HCT116 (cell line): ENCODE data around the gene SOCS3. TPM values are rescaled to one million over a fixed set of nuclear protein-coding genes. Genes with fewer than 3 reads are reported as not detected.
A peak's percentile ranks its signal among the peaks of the same experiment; 100 is the strongest.

Experiments
- ATAC-seq: fragments of 200-7000 bp; cut with Tn5 transposase; 2 replicates; pipeline ENCODE4 v1.9.1; 2020; ENCODE audit warnings: mild to moderate bottlenecking, moderate library complexity
- BruUV-seq: library from RNA; stranded (reverse); fragments of 400-500 nt; replicated peaks from 2 replicates; lab custom pipeline; 2021; lab: Mats Ljungman, UMichigan
- CTCF ChIA-PET: fragments of 300-600 bp; sonication (Branson Sonifier 250); formaldehyde crosslinking; loops from one replicate; lab custom pipeline; 2021; ENCODE audit warnings: antibody characterized with exemption; lab: Charles Lee
- POLR2A ChIA-PET: fragments of 300-600, 350-600 bp; sonication (Branson Sonifier 250); formaldehyde crosslinking; loops from one replicate; lab custom pipeline; 2021; ENCODE audit warnings: antibody characterized with exemption; lab: Charles Lee
- RAD21 ChIA-PET, 2 experiments: fragments of 300-600 bp; sonication (Branson Sonifier 250); formaldehyde crosslinking; loops; one replicate each; lab custom pipeline; 2023; ENCODE audit warnings: low total read pairs in 2 of 2; ENCODE audit not compliant: uncharacterized antibody in 2 of 2, unreplicated experiment in 2 of 2, low non-redundant PET in 1 of 2; lab: Charles Lee
- DNase-seq: peaks from one replicate; pipeline ENCODE4 v3.0.0-alpha.2; 2010; ENCODE audit warnings: low read depth, low spot score
- H2AFZ ChIP-seq: fragments of 200-600 bp; shearing (Covaris generic), sonication (generic); 2 replicates; pipeline ENCODE4 v1.6.1; 2017; ENCODE audit warnings: low read depth, mixed run types, mixed read lengths, antibody characterized with exemption, low read length; ENCODE audit not compliant: poor library complexity, severe bottlenecking
- H3K27ac ChIP-seq: 2 replicates; pipeline ENCODE4 v1.5.1; 2012; ENCODE audit warnings: low read depth, low read length
- H3K27me3 ChIP-seq: fragments of 200-600 bp; sonication (generic); 2 replicates; pipeline ENCODE4 v1.6.1; 2016; ENCODE audit warnings: mixed run types, low read length, mixed read lengths; ENCODE audit not compliant: insufficient read depth
- H3K36me3 ChIP-seq, 2 experiments: fragments of 200-500 bp in 1 of 2; fragments of 200-600 bp in 1 of 2; sonication (Bioruptor generic) in 1 of 2; sonication (generic) in 1 of 2; 2 replicates each; pipeline versions ENCODE4 v1.5.1 to v1.6.1; 2014 to 2016; ENCODE audit warnings: low read length in 2 of 2, inconsistent platforms in 1 of 2, mixed read lengths in 1 of 2, mixed run types in 1 of 2; ENCODE audit not compliant: insufficient read depth in 2 of 2, control insufficient read depth in 1 of 2
- H3K4me1 ChIP-seq, 2 experiments: fragments of 200-600 bp in 1 of 2; sonication (generic) in 1 of 2; 2 replicates each; pipeline versions ENCODE4 v1.5.1 to v1.6.1; 2012 to 2017; ENCODE audit warnings: low read length in 2 of 2, inconsistent platforms in 1 of 2, mild to moderate bottlenecking in 1 of 2, mixed read lengths in 1 of 2, mixed run types in 1 of 2, moderate library complexity in 1 of 2; ENCODE audit not compliant: insufficient read depth in 2 of 2, control insufficient read depth in 1 of 2
- H3K4me2 ChIP-seq: fragments of 200-600 bp; sonication (generic); 2 replicates; pipeline ENCODE4 v1.6.1; 2017; ENCODE audit warnings: mixed run types, low read length, mixed read lengths
- H3K4me3 ChIP-seq, 2 experiments: fragments of 200-600 bp in 1 of 2; sonication (generic) in 1 of 2; replicated peaks in 1 of 2; 2 replicates each; pipeline ENCODE4 v1.5.1; 2011 to 2016; ENCODE audit warnings: low read length in 2 of 2, control low read depth in 1 of 2, low read depth in 1 of 2, mild to moderate bottlenecking in 1 of 2, mixed read lengths in 1 of 2, mixed run types in 1 of 2
- H3K79me2 ChIP-seq: fragments of 200-600 bp; sonication (generic); 2 replicates; pipeline ENCODE4 v1.6.1; 2017; ENCODE audit warnings: mild to moderate bottlenecking, mixed run types, low read length, moderate library complexity, mixed read lengths; ENCODE audit not compliant: insufficient read depth
- H3K9ac ChIP-seq: fragments of 200-600 bp; sonication (generic); 2 replicates; pipeline ENCODE4 v1.6.1; 2016; ENCODE audit warnings: low read length, mixed read lengths
- H3K9me2 ChIP-seq: fragments of 200-600 bp; sonication (generic), shearing (Covaris generic); 2 replicates; pipeline ENCODE4 v1.6.1; 2017; ENCODE audit warnings: mixed run types, mild to moderate bottlenecking, moderate library complexity; ENCODE audit not compliant: insufficient read depth
- H3K9me3 ChIP-seq, 2 experiments: fragments of 200-500 bp in 1 of 2; fragments of 200-600 bp in 1 of 2; sonication (Bioruptor generic) in 1 of 2; sonication (generic) in 1 of 2; 2 replicates each; pipeline ENCODE4 v1.6.1; 2014 to 2017; ENCODE audit warnings: low read length in 2 of 2, mixed read lengths in 2 of 2, inconsistent platforms in 1 of 2, low read depth in 1 of 2, mild to moderate bottlenecking in 1 of 2, mixed run types in 1 of 2, moderate library complexity in 1 of 2; ENCODE audit not compliant: control insufficient read depth in 1 of 2, insufficient read depth in 1 of 2
- H4K20me1 ChIP-seq: fragments of 200-600 bp; sonication (generic), shearing (Covaris generic); 2 replicates; pipeline ENCODE4 v1.6.1; 2017; ENCODE audit warnings: mixed run types, mild to moderate bottlenecking, moderate library complexity; ENCODE audit not compliant: insufficient read depth
- CBX3 ChIP-seq: IDR thresholded peaks from 2 replicates; pipeline ENCODE4 v1.6.1; 2012; ENCODE audit warnings: low read depth
- EGR1 ChIP-seq: IDR thresholded peaks from 2 replicates; pipeline ENCODE4 v1.6.1; 2012; ENCODE audit warnings: low read depth
- ELF1 ChIP-seq: IDR thresholded peaks from 2 replicates; pipeline ENCODE4 v1.6.1; 2012; ENCODE audit warnings: low read depth, borderline replicate concordance
- EZH2phosphoT487 ChIP-seq: fragments of 200-600 bp; IDR thresholded peaks from 2 replicates; pipeline ENCODE4 v1.6.1; 2018; ENCODE audit warnings: antibody characterized with exemption, borderline replicate concordance
- FOSL1 ChIP-seq: IDR thresholded peaks from 2 replicates; pipeline ENCODE4 v1.6.1; 2012; ENCODE audit warnings: low read depth
- JUND ChIP-seq: IDR thresholded peaks from 2 replicates; pipeline ENCODE4 v1.6.1; 2012
- POLR2A ChIP-seq: IDR thresholded peaks from 2 replicates; pipeline ENCODE4 v1.7.0; 2011; ENCODE audit warnings: borderline replicate concordance; ENCODE audit not compliant: insufficient read depth, insufficient read length; ENCODE audit errors: extremely low read depth
- POLR2AphosphoS5 ChIP-seq: IDR thresholded peaks from 2 replicates; pipeline ENCODE4 v1.6.1; 2011; ENCODE audit warnings: mild to moderate bottlenecking, low read depth, low read length, moderate library complexity
- REST ChIP-seq: IDR thresholded peaks from 2 replicates; pipeline ENCODE4 v1.6.1; 2012; ENCODE audit warnings: low read depth
- SIN3A ChIP-seq: IDR thresholded peaks from 2 replicates; pipeline ENCODE4 v1.6.1; 2012; ENCODE audit warnings: low read depth
- SP1 ChIP-seq: IDR thresholded peaks from 2 replicates; pipeline ENCODE4 v1.6.1; 2012; ENCODE audit warnings: low read depth
- TCF7L2 ChIP-seq: IDR thresholded peaks from 2 replicates; pipeline ENCODE4 v1.7.0; 2011; ENCODE audit warnings: borderline replicate concordance, inconsistent platforms; ENCODE audit not compliant: insufficient read depth, insufficient read length; ENCODE audit errors: extremely low read depth
- ZBTB33 ChIP-seq: IDR thresholded peaks from 2 replicates; pipeline ENCODE4 v1.6.1; 2011; ENCODE audit warnings: mild to moderate bottlenecking, low read length, moderate library complexity; ENCODE audit not compliant: insufficient replicate concordance; ENCODE audit errors: extremely low read depth
- ZFX ChIP-seq: fragments of 450-650 bp; IDR thresholded peaks from 2 replicates; pipeline ENCODE4 v1.6.1; 2017
- intact Hi-C: fragments of 100-400 bp; cut with micrococcal nuclease; formaldehyde crosslinking; loops from 2 replicates; pipeline ENCODE4 v1.10.0; 2022
- total RNA-seq: library from RNA; stranded (reverse); gene quantifications from one replicate; pipeline ENCODE4 v1.2.1, GENCODE V29; 2021; ENCODE audit not compliant: unreplicated experiment
- TF ChIP-seq, protein P1 (sequence below): IDR thresholded peaks from 2 replicates; pipeline ENCODE4 v1.6.1; 2012
- TF ChIP-seq, protein P2 (sequence below), 3 experiments: fragments of 200-600 bp in 1 of 3; sonication (generic) in 1 of 3; IDR thresholded peaks in 2 of 3; conservative IDR thresholded peaks in 1 of 3; 2 replicates each; pipeline ENCODE4 v1.5.1; 2012 to 2017; ENCODE audit warnings: low read depth in 2 of 3, low read length in 2 of 3, antibody characterized with exemption in 1 of 3, borderline replicate concordance in 1 of 3, control low read depth in 1 of 3, mild to moderate bottlenecking in 1 of 3, mixed read lengths in 1 of 3, mixed run types in 1 of 3, moderate library complexity in 1 of 3; ENCODE audit not compliant: insufficient read depth in 1 of 3

Gene SOCS3
- total RNA-seq, 1 experiment from 2014 or later: 26.7 TPM

- no peak overlapping the region for H3K4me3 ChIP-seq
- RAD21 ChIA-PET: no interaction called here
- peak overlapping the region; percentile 85 for H3K27ac ChIP-seq
- intact Hi-C loops: no loop called here
- CTCF ChIA-PET: interaction anchor here (1.6 to 1.7 kb wide), 2 partner anchors 16 to 91 kb away, joined by 3 to 7 read pairs; no protein-coding TSS in a partner anchor
- H3K9ac ChIP-seq: peak overlapping the region; percentile 38
- no peaks in the 10 kb centered on the region for H3K9me2 ChIP-seq
- H2AFZ ChIP-seq: no peak overlapping the region
- POLR2A ChIA-PET: interaction anchor here (0.7 to 2.2 kb wide), 2 partner anchors 9 to 16 kb away, joined by 4 to 8 read pairs; no protein-coding TSS in a partner anchor
- DNase-seq (peak; percentile 67), ATAC-seq (peak; percentile 68)
- H3K4me1 ChIP-seq: peaks cover 62 to 86% of the 10 kb centered on the region in 2 experiments
- peak; percentile 93 for TF ChIP-seq CBX3
- TF ChIP-seq FOSL1: peak; percentile 68
- no peak for TF ChIP-seq EZH2phosphoT487
- TF ChIP-seq, protein P1, sequence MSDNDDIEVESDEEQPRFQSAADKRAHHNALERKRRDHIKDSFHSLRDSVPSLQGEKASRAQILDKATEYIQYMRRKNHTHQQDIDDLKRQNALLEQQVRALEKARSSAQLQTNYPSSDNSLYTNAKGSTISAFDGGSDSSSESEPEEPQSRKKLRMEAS: peak; percentile 97
- 0 out of 2 replicates have a peak, but pooled peaks have one; percentile 20 for TF ChIP-seq ZFX
- no peak for TF ChIP-seq ZBTB33
- 0 out of 2 replicates have a peak, but pooled peaks have one; percentile 31 for TF ChIP-seq POLR2AphosphoS5
- TF ChIP-seq, protein P2, sequence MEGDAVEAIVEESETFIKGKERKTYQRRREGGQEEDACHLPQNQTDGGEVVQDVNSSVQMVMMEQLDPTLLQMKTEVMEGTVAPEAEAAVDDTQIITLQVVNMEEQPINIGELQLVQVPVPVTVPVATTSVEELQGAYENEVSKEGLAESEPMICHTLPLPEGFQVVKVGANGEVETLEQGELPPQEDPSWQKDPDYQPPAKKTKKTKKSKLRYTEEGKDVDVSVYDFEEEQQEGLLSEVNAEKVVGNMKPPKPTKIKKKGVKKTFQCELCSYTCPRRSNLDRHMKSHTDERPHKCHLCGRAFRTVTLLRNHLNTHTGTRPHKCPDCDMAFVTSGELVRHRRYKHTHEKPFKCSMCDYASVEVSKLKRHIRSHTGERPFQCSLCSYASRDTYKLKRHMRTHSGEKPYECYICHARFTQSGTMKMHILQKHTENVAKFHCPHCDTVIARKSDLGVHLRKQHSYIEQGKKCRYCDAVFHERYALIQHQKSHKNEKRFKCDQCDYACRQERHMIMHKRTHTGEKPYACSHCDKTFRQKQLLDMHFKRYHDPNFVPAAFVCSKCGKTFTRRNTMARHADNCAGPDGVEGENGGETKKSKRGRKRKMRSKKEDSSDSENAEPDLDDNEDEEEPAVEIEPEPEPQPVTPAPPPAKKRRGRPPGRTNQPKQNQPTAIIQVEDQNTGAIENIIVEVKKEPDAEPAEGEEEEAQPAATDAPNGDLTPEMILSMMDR (IDR thresholded peaks at IDR 0.05 in 2 of 3, conservative IDR thresholded peaks at IDR 0.05 in 1 of 3; ENCODE audit: borderline replicate concordance in 1 of 3, insufficient read depth in 1 of 3, low read depth in 2 of 3, low read length in 2 of 3): no peak
- TF ChIP-seq TCF7L2: no peak
- TF ChIP-seq ELF1: no peak
- TF ChIP-seq SIN3A: no peak
- peak; percentile 74 for TF ChIP-seq JUND
- TF ChIP-seq EGR1: no peak
- peak; percentile 71 for TF ChIP-seq SP1
- no peak for TF ChIP-seq REST
- no peak for TF ChIP-seq POLR2A
- H3K27me3 ChIP-seq: no peaks in the 10 kb centered on the region
- no peaks in the 10 kb centered on the region for H3K79me2 ChIP-seq
- peak overlapping the region; percentile 70 for H3K4me2 ChIP-seq
- H4K20me1 ChIP-seq: no peaks in the 10 kb centered on the region
- no peaks in the 10 kb centered on the region for H3K9me3 ChIP-seq
- BruUV-seq: no TSS peak
- no peaks in the 10 kb centered on the region for H3K36me3 ChIP-seq
Observed at GRCh38 chr17:78330570-78331224, 29.2 kb downstream of the SOCS3 start.
